HepG2 (cell line): ENCODE data around the gene CEP135. TPM values are rescaled to one million over a fixed set of nuclear protein-coding genes. Genes with fewer than 3 reads are reported as not detected.
A peak's percentile ranks its signal among the peaks of the same experiment; 100 is the strongest.

ENCODE experiments used
- ATAC-seq: fragments of 200-7000 bp; cut with Tn5 transposase; 3 replicates; pipeline ENCODE4 v1.9.1; 2020; ENCODE audit warnings: mild to moderate bottlenecking, moderate library complexity
- BruUV-seq: library from RNA; stranded (reverse); fragments of 400-500 nt; replicated peaks from 2 replicates; lab custom pipeline; 2021; lab: Mats Ljungman, UMichigan
- CTCF ChIA-PET: fragments of 300-600 bp; formaldehyde crosslinking; extraction: SDS; loops from one replicate; lab custom pipeline; 2021; ENCODE audit warnings: low total read pairs, inconsistent platforms, low intra/inter-chr PET ratio; lab: Yijun Ruan, JAX
- POLR2A ChIA-PET: fragments of 350-600 bp; sonication (Branson Sonifier 250); formaldehyde crosslinking; loops from one replicate; lab custom pipeline; 2020; ENCODE audit warnings: antibody characterized with exemption, inconsistent platforms; lab: Yijun Ruan, JAX
- DNase-seq: peaks from one replicate; pipeline ENCODE4 v3.0.0-alpha.2; 2015; ENCODE audit warnings: low spot score
- FAIRE-seq: peaks from 3 replicates; lab custom pipeline; 2011; peaks lifted over from hg19 to GRCh38; lab: Jason Lieb, UNC
- H2AFZ ChIP-seq: one replicate; pipeline ENCODE4 v1.6.1; 2011; ENCODE audit warnings: low read length, inconsistent platforms
- H3K27ac ChIP-seq: fragments of 300-600 bp; 3 replicates; pipeline ENCODE4 v1.8.0; 2011; ENCODE audit warnings: mixed run types, mild to moderate bottlenecking, mixed read lengths, low read length, inconsistent platforms; ENCODE audit not compliant: insufficient read depth; ENCODE audit errors: extremely low read length
- H3K27me3 ChIP-seq, 2 experiments: fragments of 200-600 bp in 1 of 2; 2 replicates in 1 of 2; 3 replicates in 1 of 2; pipeline versions ENCODE4 v1.6.0 to v1.8.0; 2011; ENCODE audit warnings: low read length in 2 of 2, mild to moderate bottlenecking in 2 of 2, moderate library complexity in 2 of 2, inconsistent platforms in 1 of 2; ENCODE audit not compliant: insufficient read depth in 2 of 2, control insufficient read depth in 1 of 2
- H3K36me3 ChIP-seq, 2 experiments: fragments of 200-600 bp in 1 of 2; replicated peaks in 1 of 2; 2 replicates in 1 of 2; 3 replicates in 1 of 2; pipeline versions ENCODE4 v1.5.1 to v1.8.0; 2011; ENCODE audit warnings: low read length in 2 of 2, inconsistent platforms in 1 of 2; ENCODE audit not compliant: insufficient read depth in 2 of 2, control insufficient read depth in 1 of 2
- H3K4me1 ChIP-seq: 2 replicates; pipeline ENCODE4 v1.5.1; 2012; ENCODE audit warnings: low read length, inconsistent platforms; ENCODE audit not compliant: insufficient read depth
- H3K4me2 ChIP-seq: 2 replicates; pipeline ENCODE4 v1.6.0; 2011; ENCODE audit warnings: low read depth, low read length, inconsistent platforms
- H3K4me3 ChIP-seq, 3 experiments: fragments of 200-600 bp in 1 of 3; sonication (generic), shearing (Covaris generic) in 1 of 3; replicated peaks in 1 of 3; 2 replicates each; pipeline ENCODE4 v1.5.1; 2011 to 2016; ENCODE audit warnings: low read length in 3 of 3, inconsistent platforms in 2 of 3, low read depth in 2 of 3, mild to moderate bottlenecking in 2 of 3, control low read depth in 1 of 3, mixed read lengths in 1 of 3; ENCODE audit not compliant: insufficient read depth in 1 of 3
- H3K79me2 ChIP-seq: one replicate; pipeline ENCODE4 v1.6.1; 2011; ENCODE audit warnings: low read length, inconsistent platforms; ENCODE audit not compliant: insufficient read depth
- H3K9ac ChIP-seq: 2 replicates; pipeline ENCODE4 v1.6.0; 2011; ENCODE audit warnings: mild to moderate bottlenecking, low read depth, low read length, inconsistent platforms; ENCODE audit not compliant: insufficient read depth
- H3K9me3 ChIP-seq: 2 replicates; pipeline ENCODE4 v1.5.1; 2012; ENCODE audit warnings: mild to moderate bottlenecking, low read length
- H4K20me1 ChIP-seq: 2 replicates; pipeline ENCODE4 v1.6.0; 2011; ENCODE audit warnings: inconsistent platforms, mild to moderate bottlenecking, low read length, moderate library complexity; ENCODE audit not compliant: insufficient read depth
- KLF12 ChIP-seq: sonication (generic); formaldehyde crosslinking; IDR thresholded peaks from 2 replicates; pipeline ENCODE4 v1.4.0; 2020; ENCODE audit warnings: missing genetic modification reagents, borderline replicate concordance
- MTA1 ChIP-seq: sonication (generic); formaldehyde crosslinking; IDR thresholded peaks from 2 replicates; pipeline ENCODE4 v1.4.0; 2020; ENCODE audit warnings: missing genetic modification reagents, mild to moderate bottlenecking, borderline replicate concordance
- ZFP62 ChIP-seq: sonication (generic); formaldehyde crosslinking; IDR thresholded peaks from 2 replicates; pipeline ENCODE4 v1.4.0; 2020; ENCODE audit warnings: missing genetic modification reagents
- WGBS: methylation state at CpG from one replicate; pipeline ENCODE4 v1.1.6; 2017; ENCODE audit warnings: low lambda C conversion rate; 5-methylcytosine and 5-hydroxymethylcytosine counted together
- in situ Hi-C: cut with HindIII; loops from 2 replicates; pipeline ENCODE4 v1.10.0; 2017; ENCODE audit warnings: low pct_unique_long_range_greater_than_20kb; ENCODE audit not compliant: extremely low pct_ligation_motif_present
- intact Hi-C: fragments of 100-400 bp; cut with micrococcal nuclease; formaldehyde crosslinking; loops from one replicate; pipeline ENCODE4 v1.10.0; 2022; ENCODE audit not compliant: unreplicated experiment
- polyA plus RNA-seq, 8 experiments: library from polyadenylated mRNA; depleted of rRNA in 3 of 8; stranded (reverse) in 7 of 8; unstranded in 1 of 8; fragments of >200 nt; fragmentation: Illumina TruSeq in 4 of 8; extraction: Trizol in 4 of 8; gene quantifications; 2 replicates each; pipeline versions ENCODE4 v1.2.1 to v1.2.3, GENCODE V29; 2011 to 2016; ENCODE audit warnings: low read depth in 4 of 8, missing spikeins in 1 of 8, mixed read lengths in 1 of 8; ENCODE audit not compliant: insufficient read depth in 1 of 8
- total RNA-seq, 5 experiments: library from RNA; depleted of rRNA; stranded (reverse); fragments of >200 nt; fragmentation: Illumina TruSeq; extraction: Trizol; gene quantifications; 2 replicates each; pipeline ENCODE4 v1.2.3, GENCODE V29; 2016; ENCODE audit warnings: low read depth in 1 of 5
- TF ChIP-seq, protein P1 (sequence below): sonication (generic); formaldehyde crosslinking; IDR thresholded peaks from 2 replicates; pipeline ENCODE4 v1.9.0; 2021; ENCODE audit warnings: missing genetic modification reagents, mild to moderate bottlenecking, borderline replicate concordance
- TF ChIP-seq, protein P2 (sequence below): fragments of 450-650 bp; IDR thresholded peaks from 2 replicates; pipeline ENCODE4 v1.6.1; 2016

Gene CEP135
- total and polyA plus RNA-seq, 2 of the 13 experiments (the other 11 are each of a cell fraction or from before 2014, with no cell fraction given) = 1.7 to 8.8 TPM

DNA sequence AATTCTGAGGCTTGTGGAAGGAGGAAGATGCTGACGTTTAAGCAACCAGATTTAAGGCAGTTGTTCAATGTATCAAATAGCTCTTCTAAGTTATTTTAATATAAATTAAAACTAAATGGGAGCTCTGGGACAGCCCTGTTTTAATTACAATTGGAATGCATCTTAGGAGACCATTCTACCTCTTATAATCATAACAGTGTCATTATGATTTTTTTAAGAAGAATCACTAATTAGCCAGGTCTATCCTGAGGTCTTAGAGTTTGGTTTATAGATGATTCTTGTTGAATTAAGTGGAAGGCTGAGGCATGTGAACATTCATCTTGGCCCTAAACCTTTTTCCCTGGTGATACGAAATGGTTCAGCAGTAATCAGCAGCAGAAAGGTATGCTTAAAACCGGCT is 113.4 kb downstream of the CEP135 start:
- Histone ChIP-seq H3K4me2 (0 out of 2 replicates have a peak overlapping the region, but pooled peaks have one; percentile 28), H3K9ac (no peak overlapping the region), H3K4me1 (peaks cover 21% of the 10 kb centered on the region), H4K20me1 (no peaks in the 10 kb centered on the region), H3K36me3 (no peaks in the 10 kb centered on the region), H3K27ac (peak overlapping the region; percentile 36), H3K79me2 (no peaks in the 10 kb centered on the region), H3K9me3 (no peaks in the 10 kb centered on the region), H3K4me3 (no peak overlapping the region), H2AFZ (peak overlapping the region; percentile 20), H3K27me3 (no peaks in the 10 kb centered on the region)
- BruUV-seq = no TSS peak
- ATAC-seq = no peak
- no peak for DNase-seq
- FAIRE-seq = no peak
- in situ Hi-C loops = no loop called here
- 70% methylated on average over 3 of the region's 3 CpGs for WGBS
- ChIA-PET CTCF (no interaction called here), POLR2A (no interaction called here)
- intact Hi-C loops = no loop called here
- no peak for TF ChIP-seq MTA1
- TF ChIP-seq KLF12 (CRISPR knock-in tag) = no peak
- TF ChIP-seq ZFP62 (CRISPR knock-in tag) = no peak
- TF ChIP-seq, protein P1, sequence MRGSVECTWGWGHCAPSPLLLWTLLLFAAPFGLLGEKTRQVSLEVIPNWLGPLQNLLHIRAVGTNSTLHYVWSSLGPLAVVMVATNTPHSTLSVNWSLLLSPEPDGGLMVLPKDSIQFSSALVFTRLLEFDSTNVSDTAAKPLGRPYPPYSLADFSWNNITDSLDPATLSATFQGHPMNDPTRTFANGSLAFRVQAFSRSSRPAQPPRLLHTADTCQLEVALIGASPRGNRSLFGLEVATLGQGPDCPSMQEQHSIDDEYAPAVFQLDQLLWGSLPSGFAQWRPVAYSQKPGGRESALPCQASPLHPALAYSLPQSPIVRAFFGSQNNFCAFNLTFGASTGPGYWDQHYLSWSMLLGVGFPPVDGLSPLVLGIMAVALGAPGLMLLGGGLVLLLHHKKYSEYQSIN (CRISPR knock-in tag) = no peak
- TF ChIP-seq, protein P2, sequence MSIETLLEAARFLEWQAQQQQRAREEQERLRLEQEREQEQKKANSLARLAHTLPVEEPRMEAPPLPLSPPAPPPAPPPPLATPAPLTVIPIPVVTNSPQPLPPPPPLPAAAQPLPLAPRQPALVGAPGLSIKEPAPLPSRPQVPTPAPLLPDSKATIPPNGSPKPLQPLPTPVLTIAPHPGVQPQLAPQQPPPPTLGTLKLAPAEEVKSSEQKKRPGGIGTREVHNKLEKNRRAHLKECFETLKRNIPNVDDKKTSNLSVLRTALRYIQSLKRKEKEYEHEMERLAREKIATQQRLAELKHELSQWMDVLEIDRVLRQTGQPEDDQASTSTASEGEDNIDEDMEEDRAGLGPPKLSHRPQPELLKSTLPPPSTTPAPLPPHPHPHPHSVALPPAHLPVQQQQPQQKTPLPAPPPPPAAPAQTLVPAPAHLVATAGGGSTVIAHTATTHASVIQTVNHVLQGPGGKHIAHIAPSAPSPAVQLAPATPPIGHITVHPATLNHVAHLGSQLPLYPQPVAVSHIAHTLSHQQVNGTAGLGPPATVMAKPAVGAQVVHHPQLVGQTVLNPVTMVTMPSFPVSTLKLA = no peak
